Keratinocyte (primary cell): ENCODE data around the gene ASB12. TPM values are rescaled to one million over a fixed set of nuclear protein-coding genes. Genes with fewer than 3 reads are reported as not detected.

ENCODE experiments used
- DNase-seq: peaks from one replicate; pipeline ENCODE4 v3.0.0-alpha.2; 2011; ENCODE audit warnings: low read depth, missing footprints, low spot score
- FAIRE-seq: peaks from 2 replicates; lab custom pipeline; 2011; peaks lifted over from hg19 to GRCh38; lab: Jason Lieb, UNC
- H2AFZ ChIP-seq: 2 replicates; pipeline ENCODE4 v1.6.0; 2012; ENCODE audit warnings: low read length, control low read depth, inconsistent platforms; ENCODE audit not compliant: control insufficient read depth
- H3K27ac ChIP-seq: 2 replicates; pipeline ENCODE4 v1.5.1; 2011; ENCODE audit warnings: low read length; ENCODE audit not compliant: control insufficient read depth, insufficient read depth
- H3K27me3 ChIP-seq: 3 replicates; pipeline ENCODE4 v1.6.0; 2011; ENCODE audit warnings: low read length; ENCODE audit not compliant: control insufficient read depth, insufficient read depth; ENCODE audit errors: extremely low read depth
- H3K36me3 ChIP-seq, 2 experiments: 2 replicates in 1 of 2; 3 replicates in 1 of 2; pipeline ENCODE4 v1.5.1; 2011; ENCODE audit warnings: low read length in 2 of 2, mild to moderate bottlenecking in 1 of 2; ENCODE audit not compliant: control insufficient read depth in 2 of 2, insufficient read depth in 2 of 2; ENCODE audit errors: extremely low read depth in 1 of 2
- H3K4me1 ChIP-seq: 3 replicates; pipeline ENCODE4 v1.5.1; 2011; ENCODE audit warnings: low read length; ENCODE audit not compliant: control insufficient read depth, insufficient read depth; ENCODE audit errors: extremely low read depth
- H3K4me2 ChIP-seq: 3 replicates; pipeline ENCODE4 v1.6.0; 2011; ENCODE audit warnings: low read depth, low read length; ENCODE audit not compliant: control insufficient read depth, insufficient read depth; ENCODE audit errors: extremely low read depth
- H3K4me3 ChIP-seq, 3 experiments: fragments of 200-600 bp in 1 of 3; sonication (generic) in 1 of 3; 2 replicates in 2 of 3; 3 replicates in 1 of 3; pipeline ENCODE4 v1.5.1; 2011 to 2016; ENCODE audit warnings: low read length in 3 of 3, mild to moderate bottlenecking in 3 of 3, control low read depth in 2 of 3, inconsistent platforms in 1 of 3, low read depth in 1 of 3, mixed read lengths in 1 of 3, mixed run types in 1 of 3, moderate library complexity in 1 of 3; ENCODE audit not compliant: control insufficient read depth in 2 of 3, insufficient read depth in 2 of 3; ENCODE audit errors: extremely low read depth in 1 of 3
- H3K79me2 ChIP-seq: 2 replicates; pipeline ENCODE4 v1.6.0; 2012; ENCODE audit warnings: low read length; ENCODE audit not compliant: control insufficient read depth, insufficient read depth
- H3K9ac ChIP-seq: 3 replicates; pipeline ENCODE4 v1.6.0; 2011; ENCODE audit warnings: low read length; ENCODE audit not compliant: control insufficient read depth, insufficient read depth; ENCODE audit errors: extremely low read depth
- H3K9me1 ChIP-seq: 3 replicates; pipeline ENCODE4 v1.6.0; 2011; ENCODE audit warnings: low read length; ENCODE audit not compliant: control insufficient read depth, insufficient read depth; ENCODE audit errors: extremely low read depth
- H3K9me3 ChIP-seq: 2 replicates; pipeline ENCODE4 v1.5.1; 2012; ENCODE audit warnings: low read depth, low read length; ENCODE audit not compliant: control insufficient read depth
- H4K20me1 ChIP-seq: 3 replicates; pipeline ENCODE4 v1.6.0; 2011; ENCODE audit warnings: low read length; ENCODE audit not compliant: control insufficient read depth, insufficient read depth; ENCODE audit errors: extremely low read depth
- EZH2 ChIP-seq: IDR thresholded peaks from one replicate; pipeline ENCODE4 v1.6.1; 2012; ENCODE audit warnings: inconsistent platforms, mild to moderate bottlenecking, low read length, moderate library complexity
- dilution Hi-C: fragments of 300-500 bp; cut with MboI; formaldehyde crosslinking; loops from one replicate; pipeline ENCODE4 v1.7.0; 2020; ENCODE audit warnings: low sequenced_read_pairs; ENCODE audit not compliant: extremely low pct_ligation_motif_present
- polyA plus RNA-seq, 5 experiments: library from polyadenylated mRNA; depleted of rRNA in 3 of 5; stranded (reverse) in 3 of 5; stranded (forward) in 1 of 5; unstranded in 1 of 5; fragments of >200 nt; gene quantifications; 1 replicate in 1 of 5; 2 replicates in 3 of 5; 3 replicates in 1 of 5; pipeline versions ENCODE4 v1.2.1 to v1.2.3, GENCODE V29; 2011 to 2012; ENCODE audit warnings: missing spikeins in 2 of 5, low read depth in 1 of 5, low replicate concordance in 1 of 5
- TF ChIP-seq, protein P1 (sequence below), 3 experiments: IDR thresholded peaks in 1 of 3; conservative IDR thresholded peaks in 1 of 3; optimal IDR thresholded peaks in 1 of 3; 2 replicates in 2 of 3; 3 replicates in 1 of 3; pipeline versions ENCODE3 to v1.5.1; 2011; ENCODE audit warnings: low read length in 3 of 3, mild to moderate bottlenecking in 3 of 3, moderate library complexity in 2 of 3, control low read depth in 1 of 3, inconsistent platforms in 1 of 3; ENCODE audit not compliant: insufficient read depth in 2 of 3; ENCODE audit errors: extremely low read depth in 1 of 3

The ASB12 gene
- polyA plus RNA-seq, 1 donor (not counting 4 experiments of a cell fraction or from before 2014, with no cell fraction given): not detected

DNA sequence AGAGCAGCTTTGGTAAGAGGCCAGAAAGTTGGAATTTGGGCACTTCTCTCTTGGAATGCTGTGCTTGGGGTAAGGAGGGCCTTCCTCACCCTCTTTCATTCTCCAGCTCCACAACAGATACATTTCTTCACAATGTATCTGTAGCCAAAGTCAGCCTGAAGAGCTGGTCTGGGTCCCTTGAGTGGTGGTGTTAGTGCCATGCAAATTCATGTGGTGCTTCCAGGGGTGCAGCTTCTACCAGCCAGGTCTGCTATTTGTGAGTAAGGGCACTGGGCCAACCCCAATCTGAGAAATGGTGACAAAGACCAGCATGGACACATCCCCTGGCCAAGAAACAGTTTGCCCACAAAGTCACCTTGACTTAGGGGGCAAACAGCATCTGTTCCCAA lies 42.7 kb downstream of the ASB12 start:
- Histone ChIP-seq H4K20me1 (no peaks in the 10 kb centered on the region), H3K9me1 (no peaks in the 10 kb centered on the region), H3K9ac (no peak overlapping the region), H3K36me3 (peaks cover 0 to under 1% of the 10 kb centered on the region in 2 experiments), H3K27me3 (no peaks in the 10 kb centered on the region), H3K27ac (no peak overlapping the region), H3K4me2 (no peak overlapping the region), H3K79me2 (no peaks in the 10 kb centered on the region), H3K9me3 (no peaks in the 10 kb centered on the region), H3K4me3 (no peak overlapping the region), H2AFZ (no peak overlapping the region), H3K4me1 (no peaks in the 10 kb centered on the region)
- FAIRE-seq (no peak), DNase-seq (no peak)
- TF ChIP-seq EZH2: no peak
- TF ChIP-seq, protein P1, sequence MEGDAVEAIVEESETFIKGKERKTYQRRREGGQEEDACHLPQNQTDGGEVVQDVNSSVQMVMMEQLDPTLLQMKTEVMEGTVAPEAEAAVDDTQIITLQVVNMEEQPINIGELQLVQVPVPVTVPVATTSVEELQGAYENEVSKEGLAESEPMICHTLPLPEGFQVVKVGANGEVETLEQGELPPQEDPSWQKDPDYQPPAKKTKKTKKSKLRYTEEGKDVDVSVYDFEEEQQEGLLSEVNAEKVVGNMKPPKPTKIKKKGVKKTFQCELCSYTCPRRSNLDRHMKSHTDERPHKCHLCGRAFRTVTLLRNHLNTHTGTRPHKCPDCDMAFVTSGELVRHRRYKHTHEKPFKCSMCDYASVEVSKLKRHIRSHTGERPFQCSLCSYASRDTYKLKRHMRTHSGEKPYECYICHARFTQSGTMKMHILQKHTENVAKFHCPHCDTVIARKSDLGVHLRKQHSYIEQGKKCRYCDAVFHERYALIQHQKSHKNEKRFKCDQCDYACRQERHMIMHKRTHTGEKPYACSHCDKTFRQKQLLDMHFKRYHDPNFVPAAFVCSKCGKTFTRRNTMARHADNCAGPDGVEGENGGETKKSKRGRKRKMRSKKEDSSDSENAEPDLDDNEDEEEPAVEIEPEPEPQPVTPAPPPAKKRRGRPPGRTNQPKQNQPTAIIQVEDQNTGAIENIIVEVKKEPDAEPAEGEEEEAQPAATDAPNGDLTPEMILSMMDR (optimal IDR thresholded peaks at IDR 0.05 in 1 of 3, IDR thresholded peaks at IDR 0.05 in 1 of 3, conservative IDR thresholded peaks at IDR 0.05 in 1 of 3; ENCODE audit: extremely low read depth in 1 of 3, insufficient read depth in 2 of 3, low read length in 3 of 3): no peak
- dilution Hi-C loops: no loop called here

DNA sequence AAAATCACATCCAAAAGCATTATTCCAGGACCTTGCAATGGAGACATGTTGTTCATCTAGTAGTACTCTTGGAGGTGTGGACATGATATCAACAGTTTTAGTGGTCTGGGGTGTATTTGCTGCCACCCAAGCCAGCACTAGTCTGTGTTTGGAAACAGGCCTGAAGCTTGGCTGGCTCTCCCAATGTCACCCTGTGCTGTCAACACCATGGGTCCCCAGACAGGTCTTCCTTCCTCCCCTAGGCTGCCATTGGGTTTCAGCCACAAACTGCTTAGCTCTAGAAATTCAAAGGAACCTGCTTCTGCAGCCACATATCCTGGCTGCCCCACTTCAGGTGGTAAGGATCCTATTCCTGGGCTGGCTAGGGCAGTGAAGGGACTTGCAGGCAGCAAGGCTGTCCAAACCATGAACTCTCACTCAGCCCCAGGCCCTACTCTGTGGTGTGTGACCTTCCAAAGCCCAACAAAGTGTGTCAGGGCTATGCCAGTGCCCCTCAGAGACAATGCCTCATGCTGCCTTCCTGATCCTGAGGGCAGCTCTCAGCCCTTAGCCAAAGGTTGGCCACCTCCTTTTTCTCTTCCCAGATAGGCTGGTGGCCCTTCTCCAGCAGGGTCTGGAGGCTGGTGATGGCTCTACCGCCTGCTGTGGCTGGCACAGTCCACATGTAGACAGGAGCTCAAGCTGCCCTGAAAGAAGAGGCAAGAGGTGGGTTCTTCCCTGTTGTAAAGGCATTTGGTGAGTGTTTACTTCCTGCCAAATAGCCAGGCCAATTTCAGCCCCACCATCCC lies 43.2 kb downstream of the ASB12 start:
- H3K36me3 ChIP-seq: no peaks in the 10 kb centered on the region
- no peaks in the 10 kb centered on the region for H3K27me3 ChIP-seq
- H3K9me1 ChIP-seq: no peaks in the 10 kb centered on the region
- dilution Hi-C loops: no loop called here
- H3K4me3 ChIP-seq: no peak overlapping the region
- FAIRE-seq (no peak), DNase-seq (no peak)
- H3K9ac ChIP-seq: no peak overlapping the region
- no peaks in the 10 kb centered on the region for H3K4me1 ChIP-seq
- H3K79me2 ChIP-seq: no peaks in the 10 kb centered on the region
- no peak for TF ChIP-seq EZH2
- TF ChIP-seq, protein P1 (optimal IDR thresholded peaks at IDR 0.05 in 1 of 3, IDR thresholded peaks at IDR 0.05 in 1 of 3, conservative IDR thresholded peaks at IDR 0.05 in 1 of 3; ENCODE audit: extremely low read depth in 1 of 3, insufficient read depth in 2 of 3, low read length in 3 of 3): no peak
- no peaks in the 10 kb centered on the region for H3K9me3 ChIP-seq
- no peak overlapping the region for H2AFZ ChIP-seq
- no peak overlapping the region for H3K27ac ChIP-seq
- H4K20me1 ChIP-seq: no peaks in the 10 kb centered on the region
- H3K4me2 ChIP-seq: no peak overlapping the region
